Uterus (tissue), 2 donors: ENCODE results near the gene DDX47.
"Not testable (repeated sequence)": the region's sequence is repeated elsewhere in the genome, so short reads cannot be mapped to it uniquely, and the experiment has no call there.

ENCODE experiments used
- POLR2A ChIP-seq, 2 donors: fragments of 450-650 bp; IDR thresholded peaks; one replicate each; pipeline ENCODE4 v1.6.1; 2016; ENCODE audit warnings: antibody characterized with exemption in 2 of 2, mild to moderate bottlenecking in 1 of 2, moderate library complexity in 1 of 2
- TF ChIP-seq, protein P1 (sequence below), 4 experiments: fragments of 200-600 bp in 2 of 4; fragments of 450-650 bp in 2 of 4; sonication (generic) in 2 of 4; IDR thresholded peaks; one replicate each; pipeline ENCODE4 v1.5.1; 2016 to 2019; ENCODE audit warnings: antibody characterized with exemption in 4 of 4, mild to moderate bottlenecking in 2 of 4, moderate library complexity in 1 of 4

DNA sequence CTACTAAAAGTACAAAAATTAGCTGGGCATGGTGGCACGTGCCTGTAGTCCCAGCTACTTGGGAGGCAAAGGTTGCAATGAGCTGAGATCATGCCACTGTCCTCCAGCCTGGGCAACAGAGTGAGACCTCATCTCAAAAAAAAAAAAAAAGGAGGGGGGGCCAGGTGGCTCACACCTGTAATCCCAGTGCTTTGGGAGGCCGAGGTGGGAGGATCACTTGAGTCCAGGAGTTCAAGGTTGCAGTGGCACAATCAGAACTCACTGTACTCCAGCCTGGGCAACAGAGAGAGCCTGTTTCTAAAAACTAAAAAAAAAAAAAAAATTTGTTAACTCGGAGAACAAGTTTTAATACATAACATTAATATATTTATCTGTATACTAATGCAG is 5.6 kb upstream of the DDX47 start:
- TF ChIP-seq, protein P1, sequence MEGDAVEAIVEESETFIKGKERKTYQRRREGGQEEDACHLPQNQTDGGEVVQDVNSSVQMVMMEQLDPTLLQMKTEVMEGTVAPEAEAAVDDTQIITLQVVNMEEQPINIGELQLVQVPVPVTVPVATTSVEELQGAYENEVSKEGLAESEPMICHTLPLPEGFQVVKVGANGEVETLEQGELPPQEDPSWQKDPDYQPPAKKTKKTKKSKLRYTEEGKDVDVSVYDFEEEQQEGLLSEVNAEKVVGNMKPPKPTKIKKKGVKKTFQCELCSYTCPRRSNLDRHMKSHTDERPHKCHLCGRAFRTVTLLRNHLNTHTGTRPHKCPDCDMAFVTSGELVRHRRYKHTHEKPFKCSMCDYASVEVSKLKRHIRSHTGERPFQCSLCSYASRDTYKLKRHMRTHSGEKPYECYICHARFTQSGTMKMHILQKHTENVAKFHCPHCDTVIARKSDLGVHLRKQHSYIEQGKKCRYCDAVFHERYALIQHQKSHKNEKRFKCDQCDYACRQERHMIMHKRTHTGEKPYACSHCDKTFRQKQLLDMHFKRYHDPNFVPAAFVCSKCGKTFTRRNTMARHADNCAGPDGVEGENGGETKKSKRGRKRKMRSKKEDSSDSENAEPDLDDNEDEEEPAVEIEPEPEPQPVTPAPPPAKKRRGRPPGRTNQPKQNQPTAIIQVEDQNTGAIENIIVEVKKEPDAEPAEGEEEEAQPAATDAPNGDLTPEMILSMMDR (IDR thresholded peaks at IDR 0.05): not testable (repeated sequence)
- TF ChIP-seq POLR2A (IDR thresholded peaks at IDR 0.05): not testable (repeated sequence)
